Measurements from ENCODE around the gene ZSCAN25. TPM values are rescaled to one million over a fixed set of nuclear protein-coding genes. Genes with fewer than 3 reads are reported as not detected.

The ZSCAN25 gene
- total RNA-seq, 6 experiments from 2014 or later: 4.5 to 7.4 (median 6.0) TPM

- intact Hi-C loops (cut with DNase I): no loop called here
- H3K27ac ChIP-seq: no peak overlapping the region
- ATAC-seq: no peak
- WGBS (ENCODE audit: insufficient coverage, low coverage, low lambda C conversion rate, missing lambda C conversion rate): 86% methylated on average over 3 of the region's 7 CpGs
- DNase-seq: no peak
- no peaks in the 10 kb centered on the region for H3K27me3 ChIP-seq
- H3K4me3 ChIP-seq: no peak overlapping the region
- TF ChIP-seq POLR2A (IDR thresholded peaks at IDR 0.05): no peak
- TF ChIP-seq CTCF (IDR thresholded peaks at IDR 0.05): no peak
- H3K9me3 ChIP-seq: no peaks in the 10 kb centered on the region
- no peaks in the 10 kb centered on the region for H3K4me1 ChIP-seq
- no peaks in the 10 kb centered on the region for H3K36me3 ChIP-seq
Measured at GRCh38 chr7:99601656-99602310, 15.0 kb upstream of the ZSCAN25 start.

- 84% methylated on average over 7 of the region's 7 CpGs for WGBS (ENCODE audit: insufficient coverage, low coverage, low lambda C conversion rate, missing lambda C conversion rate)
Measured at GRCh38 chr7:99605527-99605926, 11.2 kb upstream of the ZSCAN25 start.

GRCh38 chr7:99606531-99606930 is 10.2 kb upstream of the ZSCAN25 start:
- TF ChIP-seq CTCF (IDR thresholded peaks at IDR 0.05) (no peak), POLR2A (IDR thresholded peaks at IDR 0.05) (no peak)
- Histone ChIP-seq H3K27me3 (no peaks in the 10 kb centered on the region), H3K36me3 (no peaks in the 10 kb centered on the region), H3K9me3 (no peaks in the 10 kb centered on the region), H3K4me1 (no peaks in the 10 kb centered on the region), H3K27ac (no peak overlapping the region), H3K4me3 (no peak overlapping the region)
- no peak for ATAC-seq
- WGBS (ENCODE audit: insufficient coverage, low coverage, low lambda C conversion rate, missing lambda C conversion rate): 68% methylated on average over 8 of the region's 8 CpGs
- DNase-seq: no peak
- intact Hi-C loops (cut with DNase I): no loop called here

More at GRCh38 chr7:99605527-99605926, 11.2 kb upstream of the ZSCAN25 start:
- no peak overlapping the region for H3K27ac ChIP-seq
- H3K27me3 ChIP-seq: no peaks in the 10 kb centered on the region
- no peak overlapping the region for H3K4me3 ChIP-seq
- no peak for TF ChIP-seq POLR2A (IDR thresholded peaks at IDR 0.05)
- no peak for TF ChIP-seq CTCF (IDR thresholded peaks at IDR 0.05)
- H3K9me3 ChIP-seq: no peaks in the 10 kb centered on the region
- DNase-seq (no peak), ATAC-seq (no peak)
- H3K4me1 ChIP-seq: no peaks in the 10 kb centered on the region
- intact Hi-C loops (cut with DNase I): no loop called here
- no peaks in the 10 kb centered on the region for H3K36me3 ChIP-seq

GRCh38 chr7:99607548-99607947 is 9.2 kb upstream of the ZSCAN25 start:
- Histone ChIP-seq H3K4me1 (no peaks in the 10 kb centered on the region), H3K36me3 (no peaks in the 10 kb centered on the region), H3K27me3 (no peaks in the 10 kb centered on the region), H3K4me3 (no peak overlapping the region), H3K27ac (no peak overlapping the region), H3K9me3 (no peaks in the 10 kb centered on the region)
- DNase-seq (no peak), ATAC-seq (no peak)
- TF ChIP-seq CTCF (IDR thresholded peaks at IDR 0.05) (no peak), POLR2A (IDR thresholded peaks at IDR 0.05) (no peak)
- 73% methylated on average over 3 of the region's 9 CpGs for WGBS (ENCODE audit: insufficient coverage, low coverage, low lambda C conversion rate, missing lambda C conversion rate)
- intact Hi-C loops (cut with DNase I): no loop called here

Data from right lobe of liver (tissue), 6 donors.